Breast epithelium (tissue), 4 donors: ENCODE measurements around the gene NOM1. TPM values are rescaled to one million over a fixed set of nuclear protein-coding genes. Genes with fewer than 3 reads are reported as not detected.
"Not testable (repeated sequence)": the region's sequence is repeated elsewhere in the genome, so short reads cannot be mapped to it uniquely, and the experiment has no call there.

Experiments used
- DNase-seq, 2 donors: peaks; one replicate each; pipeline ENCODE4 v3.0.0-alpha.2; 2019; ENCODE audit warnings: low spot score in 2 of 2
- H3K27ac ChIP-seq, 2 donors: fragments of 200-600 bp; sonication (generic) in 1 of 2; one replicate each; pipeline ENCODE4 v1.5.1; 2016 to 2019; ENCODE audit warnings: mild to moderate bottlenecking in 1 of 2
- H3K27me3 ChIP-seq, 2 donors: fragments of 200-600 bp; sonication (generic) in 1 of 2; one replicate each; pipeline versions ENCODE4 v1.5.1 to v1.6.0; 2017 to 2019; ENCODE audit warnings: control low read depth in 1 of 2, mild to moderate bottlenecking in 1 of 2
- H3K36me3 ChIP-seq: fragments of 200-600 bp; one replicate; pipeline ENCODE4 v1.5.1; 2019
- H3K4me1 ChIP-seq, 2 donors: fragments of 200-600 bp; sonication (generic); one replicate each; pipeline ENCODE4 v1.5.1; 2016 to 2019; ENCODE audit warnings: control low read depth in 1 of 2
- H3K4me3 ChIP-seq, 3 donors: fragments of 200-600 bp; sonication (generic); 1 replicate in 2 of 3; 2 replicates in 1 of 3; pipeline ENCODE4 v1.5.1; 2016 to 2019; ENCODE audit warnings: mild to moderate bottlenecking in 3 of 3, moderate library complexity in 2 of 3
- H3K9me3 ChIP-seq, 2 donors: fragments of 200-600 bp; sonication (generic) in 1 of 2; one replicate each; pipeline ENCODE4 v1.5.1; 2016 to 2019; ENCODE audit warnings: control low read depth in 1 of 2
- CTCF ChIP-seq, 3 donors: fragments of 450-650 bp; IDR thresholded peaks; one replicate each; pipeline ENCODE4 v1.5.1; 2016 to 2017; ENCODE audit warnings: antibody characterized with exemption in 3 of 3, mild to moderate bottlenecking in 3 of 3, moderate library complexity in 3 of 3
- POLR2A ChIP-seq: fragments of 450-650 bp; IDR thresholded peaks from one replicate; pipeline ENCODE4 v1.6.1; 2016; ENCODE audit warnings: antibody characterized with exemption, mild to moderate bottlenecking, moderate library complexity
- POLR2AphosphoS5 ChIP-seq, 3 donors: sonication (generic); formaldehyde crosslinking; IDR thresholded peaks; one replicate each; pipeline ENCODE4 v1.6.1; 2017; ENCODE audit warnings: antibody characterized with exemption in 3 of 3
- intact Hi-C: fragments of 100-400 bp; cut with DNase I; formaldehyde crosslinking; loops from one replicate; pipeline ENCODE4 v1.15.1; 2023; ENCODE audit warnings: low total_unique reads
- total RNA-seq, 3 donors: library from RNA; depleted of rRNA; stranded (reverse); fragments of >200 nt; gene quantifications; one replicate each; pipeline ENCODE4 v1.1.0, GENCODE V29; 2016

Gene NOM1
- total RNA-seq, 3 donors from 2014 or later: 17.1 to 31.5 (median 25.2) TPM

GRCh38 chr7:156918635-156919034 lies 30.9 kb upstream of the NOM1 start:
- Histone ChIP-seq H3K27me3 (no peaks in the 10 kb centered on the region), H3K36me3 (no peaks in the 10 kb centered on the region), H3K4me3 (no peak overlapping the region), H3K4me1 (no peaks in the 10 kb centered on the region), H3K27ac (no peak overlapping the region), H3K9me3 (no peaks in the 10 kb centered on the region)
- TF ChIP-seq POLR2AphosphoS5 (IDR thresholded peaks at IDR 0.05): no peak
- TF ChIP-seq CTCF (IDR thresholded peaks at IDR 0.05): no peak
- no peak for DNase-seq
- intact Hi-C loops: no loop called here

GRCh38 chr7:156919132-156919713 lies 30.3 kb upstream of the NOM1 start:
- Histone ChIP-seq H3K27me3 (no peaks in the 10 kb centered on the region), H3K4me3 (no peak overlapping the region), H3K36me3 (no peaks in the 10 kb centered on the region), H3K27ac (no peak overlapping the region), H3K9me3 (no peaks in the 10 kb centered on the region), H3K4me1 (no peaks in the 10 kb centered on the region)
- no peak for DNase-seq
- intact Hi-C loops: no loop called here
- no peak for TF ChIP-seq CTCF (IDR thresholded peaks at IDR 0.05)
- TF ChIP-seq POLR2AphosphoS5 (IDR thresholded peaks at IDR 0.05): no peak
- TF ChIP-seq POLR2A: no peak

- intact Hi-C loops: no loop called here
- Histone ChIP-seq H3K4me3 (no peak overlapping the region), H3K4me1 (no peaks in the 10 kb centered on the region), H3K27me3 (no peaks in the 10 kb centered on the region), H3K27ac (no peak overlapping the region), H3K36me3 (no peaks in the 10 kb centered on the region), H3K9me3 (no peaks in the 10 kb centered on the region)
- no peak for TF ChIP-seq POLR2AphosphoS5 (IDR thresholded peaks at IDR 0.05)
- TF ChIP-seq POLR2A: no peak
- TF ChIP-seq CTCF (IDR thresholded peaks at IDR 0.05): no peak
- DNase-seq: no peak
Measured at GRCh38 chr7:156920076-156920475, 29.4 kb upstream of the NOM1 start.

GRCh38 chr7:156920487-156921373 lies 28.8 kb upstream of the NOM1 start:
- DNase-seq, H3K4me1 ChIP-seq, intact Hi-C loops, H3K9me3 ChIP-seq, H3K36me3 ChIP-seq, H3K27me3 ChIP-seq, H3K27ac ChIP-seq, H3K4me3 ChIP-seq: not testable (repeated sequence)

GRCh38 chr7:156922304-156922703 lies 27.2 kb upstream of the NOM1 start:
- H3K27me3 ChIP-seq, DNase-seq, H3K9me3 ChIP-seq, H3K36me3 ChIP-seq, H3K4me1 ChIP-seq, H3K27ac ChIP-seq, H3K4me3 ChIP-seq, intact Hi-C loops: not testable (repeated sequence)

- H3K36me3 ChIP-seq, H3K4me1 ChIP-seq, H3K27ac ChIP-seq, H3K27me3 ChIP-seq, intact Hi-C loops, H3K4me3 ChIP-seq, H3K9me3 ChIP-seq: not testable (repeated sequence)
- DNase-seq: peak in 1 of 2 donors; percentile 11
Measured at GRCh38 chr7:156925821-156926220, 23.7 kb upstream of the NOM1 start.
